ENCODE measurements around the gene ZNF575. TPM values are rescaled to one million over a fixed set of nuclear protein-coding genes. Genes with fewer than 3 reads are reported as not detected.

ZNF575 gene
- total RNA-seq, 5 donors from 2014 or later (not counting 1 experiment from before 2014, with no cell fraction given), result 3.4 to 12.7 (median 6.2) TPM

DNA sequence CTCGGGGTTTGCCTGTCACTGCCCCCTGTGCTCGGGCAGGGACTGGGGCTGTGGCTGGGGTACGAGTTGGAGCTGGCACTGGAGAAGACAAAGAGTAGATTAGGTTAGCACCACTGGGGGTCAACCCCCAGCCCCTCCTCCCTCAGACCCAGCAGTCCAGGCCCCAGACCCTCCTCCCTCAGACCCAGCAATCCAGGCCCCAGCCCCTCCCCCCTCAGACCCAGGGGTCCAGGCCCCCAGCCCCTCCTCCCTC is 19.1 kb downstream of the ZNF575 start:
- H3K27me3 Mint-ChIP-seq, result no peaks in the 10 kb centered on the region
- H3K27ac ChIP-seq (ENCODE audit: low read length), result no peak overlapping the region
- peaks cover 20 to 68% of the 10 kb centered on the region in 2 donors for H3K36me3 ChIP-seq (ENCODE audit: control insufficient read depth in 2 of 2, extremely low read depth in 1 of 2, insufficient read depth in 1 of 2, low read length in 1 of 2)
- WGBS (ENCODE audit: insufficient coverage), result no CpG with 5 or more reads among the region's 3 CpGs
- no peak overlapping the region for H3K4me3 Mint-ChIP-seq
- peaks cover 11 to 17% (median 12%) of the 10 kb centered on the region in 3 donors for H3K4me1 Mint-ChIP-seq
- ChIA-PET CTCF (interaction anchor here in 1 of 2 donors (0.6 kb wide), 1 partner anchor 13 kb away, joined by 3 read pairs; no protein-coding TSS in a partner anchor), POLR2A (no interaction called here)
- no peak overlapping the region for H3K27ac Mint-ChIP-seq
- ATAC-seq (replicated peaks in 1 of 4), result no peak
- no peaks in the 10 kb centered on the region for H3K9me3 ChIP-seq
- H3K9me3 Mint-ChIP-seq, result no peaks in the 10 kb centered on the region
- H3K27me3 ChIP-seq (replicated peaks in 1 of 2; ENCODE audit: control insufficient read depth in 2 of 2, extremely low read depth in 1 of 2, insufficient read depth in 2 of 2, low read length in 1 of 2), result no peaks in the 10 kb centered on the region
- peaks cover 0 to 10% of the 10 kb centered on the region in 2 experiments for H3K4me1 ChIP-seq (ENCODE audit: control insufficient read depth in 1 of 2, extremely low read depth in 1 of 2, insufficient read depth in 2 of 2, low read length in 2 of 2)
- peaks cover 47% of the 10 kb centered on the region for H3K36me3 Mint-ChIP-seq
- no peak for DNase-seq
- H3K4me3 ChIP-seq (ENCODE audit: control insufficient read depth in 1 of 2, extremely low read depth in 1 of 2, low read length in 1 of 2), result no peak overlapping the region

- CTCF ChIA-PET, result interaction anchor here (0.6 to 5.2 kb wide), 2 partner anchors 13 to 42 kb away, joined by 3 to 84 read pairs; partner anchors contain the start of gene IRGQ (in 1 of the 2)
Observed at GRCh38 chr19:43552616-43553015, 19.6 kb downstream of the ZNF575 start.

GRCh38 chr19:43553656-43554055 is 20.7 kb downstream of the ZNF575 start:
- Histone ChIP-seq H3K9me3 (no peaks in the 10 kb centered on the region), H3K27ac (ENCODE audit: low read length) (no peak overlapping the region), H3K4me1 (ENCODE audit: control insufficient read depth in 1 of 2, extremely low read depth in 1 of 2, insufficient read depth in 2 of 2, low read length in 2 of 2) (peaks cover 0 to 10% of the 10 kb centered on the region in 2 experiments), H3K4me3 (ENCODE audit: control insufficient read depth in 1 of 2, extremely low read depth in 1 of 2, low read length in 1 of 2) (no peak overlapping the region), H3K27me3 (replicated peaks in 1 of 2; ENCODE audit: control insufficient read depth in 2 of 2, extremely low read depth in 1 of 2, insufficient read depth in 2 of 2, low read length in 1 of 2) (no peaks in the 10 kb centered on the region), H3K36me3 (ENCODE audit: control insufficient read depth in 2 of 2, extremely low read depth in 1 of 2, insufficient read depth in 1 of 2, low read length in 1 of 2) (peaks cover 20 to 70% of the 10 kb centered on the region in 2 donors)
- DNase-seq (no peak), ATAC-seq (replicated peaks in 1 of 4) (no peak)
- Mint-ChIP-seq H3K4me1 (peaks cover 11 to 19% (median 14%) of the 10 kb centered on the region in 3 donors), H3K27me3 (no peaks in the 10 kb centered on the region), H3K9me3 (no peaks in the 10 kb centered on the region), H3K27ac (peak overlapping the region in 1 of 2 donors; percentile 11), H3K4me3 (no peak overlapping the region), H3K36me3 (peaks cover 46% of the 10 kb centered on the region)
- ChIA-PET CTCF (interaction anchor here in 1 of 2 donors (5.2 kb wide), 1 partner anchor 41 kb away, joined by 84 read pairs; the partner anchor contains the start of gene IRGQ), POLR2A (interaction anchor here in 1 of 2 donors (0.8 kb wide), 1 partner anchor 16 kb away, joined by 3 read pairs; no protein-coding TSS in a partner anchor)
- 100% methylated on average over 2 of the region's 4 CpGs for WGBS (ENCODE audit: insufficient coverage)

More at GRCh38 chr19:43552616-43553015, 19.6 kb downstream of the ZNF575 start:
- no peak overlapping the region for H3K4me3 Mint-ChIP-seq
- no peaks in the 10 kb centered on the region for H3K9me3 Mint-ChIP-seq
- no peak for ATAC-seq (replicated peaks in 1 of 4)
- DNase-seq, result no peak
- WGBS (ENCODE audit: insufficient coverage), result 100% methylated on average over 1 of the region's 3 CpGs
- POLR2A ChIA-PET, result no interaction called here
- peaks cover 0 to 10% of the 10 kb centered on the region in 2 experiments for H3K4me1 ChIP-seq (ENCODE audit: control insufficient read depth in 1 of 2, extremely low read depth in 1 of 2, insufficient read depth in 2 of 2, low read length in 2 of 2)
- H3K36me3 ChIP-seq (ENCODE audit: control insufficient read depth in 2 of 2, extremely low read depth in 1 of 2, insufficient read depth in 1 of 2, low read length in 1 of 2), result peaks cover 20 to 66% of the 10 kb centered on the region in 2 donors
- peaks cover 47% of the 10 kb centered on the region for H3K36me3 Mint-ChIP-seq
- H3K27ac ChIP-seq (ENCODE audit: low read length), result no peak overlapping the region
- H3K27ac Mint-ChIP-seq, result no peak overlapping the region
- no peaks in the 10 kb centered on the region for H3K27me3 Mint-ChIP-seq
- H3K27me3 ChIP-seq (replicated peaks in 1 of 2; ENCODE audit: control insufficient read depth in 2 of 2, extremely low read depth in 1 of 2, insufficient read depth in 2 of 2, low read length in 1 of 2), result no peaks in the 10 kb centered on the region
- peaks cover 11 to 19% (median 12%) of the 10 kb centered on the region in 3 donors for H3K4me1 Mint-ChIP-seq
- H3K9me3 ChIP-seq, result no peaks in the 10 kb centered on the region
- H3K4me3 ChIP-seq (ENCODE audit: control insufficient read depth in 1 of 2, extremely low read depth in 1 of 2, low read length in 1 of 2), result no peak overlapping the region

GRCh38 chr19:43554317-43554895 is 21.4 kb downstream of the ZNF575 start:
- ATAC-seq (replicated peaks in 1 of 4) (no peak), DNase-seq (no peak)
- ChIA-PET CTCF (interaction anchor here (0.5 to 5.2 kb wide), 12 partner anchors 17 to 201 kb away, joined by 3 to 84 read pairs (median 5); partner anchors contain the start of genes IRGQ (in 1 of the 2), SMG9 (in 1 of the 2) and XRCC1 (in 1 of the 2)), POLR2A (no interaction called here)
- WGBS (ENCODE audit: insufficient coverage), result 97% methylated on average over 15 of the region's 15 CpGs
- Mint-ChIP-seq H3K36me3 (peaks cover 44% of the 10 kb centered on the region), H3K27me3 (no peaks in the 10 kb centered on the region), H3K27ac (no peak overlapping the region), H3K4me3 (no peak overlapping the region), H3K4me1 (peaks cover 11 to 19% (median 14%) of the 10 kb centered on the region in 3 donors), H3K9me3 (no peaks in the 10 kb centered on the region)
- Histone ChIP-seq H3K9me3 (no peaks in the 10 kb centered on the region), H3K4me1 (ENCODE audit: control insufficient read depth in 1 of 2, extremely low read depth in 1 of 2, insufficient read depth in 2 of 2, low read length in 2 of 2) (peaks cover 0 to 10% of the 10 kb centered on the region in 2 experiments), H3K4me3 (ENCODE audit: control insufficient read depth in 1 of 2, extremely low read depth in 1 of 2, low read length in 1 of 2) (no peak overlapping the region), H3K27ac (ENCODE audit: low read length) (no peak overlapping the region), H3K36me3 (ENCODE audit: control insufficient read depth in 2 of 2, extremely low read depth in 1 of 2, insufficient read depth in 1 of 2, low read length in 1 of 2) (peaks cover 20 to 66% of the 10 kb centered on the region in 2 donors), H3K27me3 (replicated peaks in 1 of 2; ENCODE audit: control insufficient read depth in 2 of 2, extremely low read depth in 1 of 2, insufficient read depth in 2 of 2, low read length in 1 of 2) (no peaks in the 10 kb centered on the region)

GRCh38 chr19:43555185-43555770 is 22.3 kb downstream of the ZNF575 start:
- peak; percentile 93 to 98 (median 96) for ATAC-seq (replicated peaks in 1 of 4)
- peaks cover 41% of the 10 kb centered on the region for H3K36me3 Mint-ChIP-seq
- no peak overlapping the region for H3K4me3 Mint-ChIP-seq

DNA sequence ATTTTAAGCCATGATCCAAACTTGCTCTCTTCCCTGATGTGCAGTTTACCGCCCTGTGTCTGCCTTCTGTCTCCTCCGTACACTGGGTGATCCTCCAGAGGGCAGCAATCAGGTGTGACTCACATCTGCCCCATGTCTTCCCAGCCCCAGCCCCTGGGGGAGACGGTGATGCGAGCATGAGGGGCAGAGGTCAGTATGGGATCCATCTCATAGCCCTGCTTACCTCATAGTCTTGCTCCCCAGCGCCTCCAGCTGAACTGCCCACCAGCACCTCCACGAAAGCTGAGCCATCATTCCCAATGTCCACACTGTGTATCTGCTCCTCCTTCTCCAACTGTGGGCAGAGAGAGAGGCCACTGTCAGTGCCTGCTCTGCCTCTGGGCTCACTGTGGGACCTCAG is 27.7 kb downstream of the ZNF575 start:
- peaks cover 28% of the 10 kb centered on the region for H3K36me3 Mint-ChIP-seq
- no peaks in the 10 kb centered on the region for H3K27me3 Mint-ChIP-seq
- H3K4me3 Mint-ChIP-seq, result peak overlapping the region in 1 of 3 donors; percentile 84
- peak overlapping the region; percentile 96 to 98 for H3K27ac Mint-ChIP-seq
- H3K27me3 ChIP-seq (replicated peaks in 1 of 2; ENCODE audit: control insufficient read depth in 2 of 2, extremely low read depth in 1 of 2, insufficient read depth in 2 of 2, low read length in 1 of 2), result no peaks in the 10 kb centered on the region
- peaks cover 6 to 25% of the 10 kb centered on the region in 2 donors for H3K36me3 ChIP-seq (ENCODE audit: control insufficient read depth in 2 of 2, extremely low read depth in 1 of 2, insufficient read depth in 1 of 2, low read length in 1 of 2)
- H3K4me3 ChIP-seq (ENCODE audit: control insufficient read depth in 1 of 2, extremely low read depth in 1 of 2, low read length in 1 of 2), result no peak overlapping the region
- peak overlapping the region; percentile 93 for H3K27ac ChIP-seq (ENCODE audit: low read length)
- H3K9me3 ChIP-seq, result no peaks in the 10 kb centered on the region
- H3K4me1 Mint-ChIP-seq, result peaks cover 58 to 62% (median 59%) of the 10 kb centered on the region in 3 donors
- 95% methylated on average over 2 of the region's 6 CpGs for WGBS (ENCODE audit: insufficient coverage)
- peak in 2 of 35 experiments; percentile 8 to 24 for DNase-seq
- no peaks in the 10 kb centered on the region for H3K9me3 Mint-ChIP-seq
- ChIA-PET CTCF (no interaction called here), POLR2A (no interaction called here)
- peaks cover 20 to 54% of the 10 kb centered on the region in 2 experiments for H3K4me1 ChIP-seq (ENCODE audit: control insufficient read depth in 1 of 2, extremely low read depth in 1 of 2, insufficient read depth in 2 of 2, low read length in 2 of 2)
- no peak for ATAC-seq (replicated peaks in 1 of 4)

More at GRCh38 chr19:43555185-43555770, 22.3 kb downstream of the ZNF575 start:
- no peaks in the 10 kb centered on the region for H3K27me3 ChIP-seq (replicated peaks in 1 of 2; ENCODE audit: control insufficient read depth in 2 of 2, extremely low read depth in 1 of 2, insufficient read depth in 2 of 2, low read length in 1 of 2)
- H3K4me3 ChIP-seq (ENCODE audit: control insufficient read depth in 1 of 2, extremely low read depth in 1 of 2, low read length in 1 of 2), result no peak overlapping the region
- H3K36me3 ChIP-seq (ENCODE audit: control insufficient read depth in 2 of 2, extremely low read depth in 1 of 2, insufficient read depth in 1 of 2, low read length in 1 of 2), result peaks cover 20 to 62% of the 10 kb centered on the region in 2 donors
- peak overlapping the region; percentile 58 to 70 for H3K27ac Mint-ChIP-seq
- H3K9me3 ChIP-seq, result no peaks in the 10 kb centered on the region
- DNase-seq, result peak; percentile 59 to 90 (median 80)
- ChIA-PET CTCF (interaction anchor here (0.5 to 5.2 kb wide), 17 partner anchors 16 to 200 kb away, joined by 3 to 84 read pairs (median 5); partner anchors contain the start of genes XRCC1 (in 2 of the 2), IRGQ (in 1 of the 2), PINLYP (in 1 of the 2) and SMG9 (in 1 of the 2)), POLR2A (no interaction called here)
- no peaks in the 10 kb centered on the region for H3K27me3 Mint-ChIP-seq
- no peak overlapping the region for H3K27ac ChIP-seq (ENCODE audit: low read length)
- H3K4me1 Mint-ChIP-seq, result peaks cover 14 to 24% (median 17%) of the 10 kb centered on the region in 3 donors
- peaks cover 0 to 11% of the 10 kb centered on the region in 2 experiments for H3K4me1 ChIP-seq (ENCODE audit: control insufficient read depth in 1 of 2, extremely low read depth in 1 of 2, insufficient read depth in 2 of 2, low read length in 2 of 2)
- H3K9me3 Mint-ChIP-seq, result no peaks in the 10 kb centered on the region
- WGBS (ENCODE audit: insufficient coverage), result 60% methylated on average over 1 of the region's 8 CpGs
